IPS DF 19.7 (cell line): ENCODE data around the gene CDCP1.
"Not testable (repeated sequence)": the region's sequence is repeated elsewhere in the genome, so short reads cannot be mapped to it uniquely, and the experiment has no call there.

Experiments
- DNase-seq: peaks from one replicate; pipeline ENCODE4 v3.0.0-alpha.2; 2013; ENCODE audit warnings: low read depth, low spot score

The CDCP1 gene

GRCh38 chr3:45173776-45174175 lies 27.6 kb upstream of the CDCP1 start:
- DNase-seq: no peak

GRCh38 chr3:45171283-45171682 lies 25.1 kb upstream of the CDCP1 start:
- no peak for DNase-seq

GRCh38 chr3:45170096-45170495 lies 23.9 kb upstream of the CDCP1 start:
- DNase-seq: no peak

GRCh38 chr3:45169125-45169904 lies 23.1 kb upstream of the CDCP1 start:
- DNase-seq: no peak

GRCh38 chr3:45168451-45168850 lies 22.3 kb upstream of the CDCP1 start:
- no peak for DNase-seq

- peak; percentile 78 for DNase-seq
Measured at GRCh38 chr3:45167011-45167911, 21.1 kb upstream of the CDCP1 start.

- DNase-seq: no peak
Measured at GRCh38 chr3:45166321-45166879, 20.2 kb upstream of the CDCP1 start.

- no peak for DNase-seq
Measured at GRCh38 chr3:45165497-45166283, 19.5 kb upstream of the CDCP1 start.

- no peak for DNase-seq
Measured at GRCh38 chr3:45164056-45164455, 17.9 kb upstream of the CDCP1 start.

GRCh38 chr3:45163481-45163880 lies 17.3 kb upstream of the CDCP1 start:
- DNase-seq: no peak

- DNase-seq: no peak
Measured at GRCh38 chr3:45154641-45155147, 8.5 kb upstream of the CDCP1 start.

- DNase-seq: no peak
Measured at GRCh38 chr3:45153658-45154437, 7.7 kb upstream of the CDCP1 start.

GRCh38 chr3:45152307-45152706 lies 6.1 kb upstream of the CDCP1 start:
- no peak for DNase-seq

GRCh38 chr3:45151100-45151499 lies 4.9 kb upstream of the CDCP1 start:
- no peak for DNase-seq

GRCh38 chr3:45148921-45149320 lies 2.7 kb upstream of the CDCP1 start:
- no peak for DNase-seq

GRCh38 chr3:45145223-45145622 lies 955 bp downstream of the CDCP1 start:
- DNase-seq: no peak

GRCh38 chr3:45143673-45144671 lies 2.2 kb downstream of the CDCP1 start:
- no peak for DNase-seq

GRCh38 chr3:45140770-45141155 lies 5.4 kb downstream of the CDCP1 start:
- not testable (repeated sequence) for DNase-seq

GRCh38 chr3:45140141-45140769 lies 5.9 kb downstream of the CDCP1 start:
- DNase-seq: no peak
